Measurements from ENCODE around the gene TP53I11. TPM values are rescaled to one million over a fixed set of nuclear protein-coding genes. Genes with fewer than 3 reads are reported as not detected.

Gene TP53I11
- total RNA-seq, 1 donor from 2014 or later = 96.8 TPM

DNA sequence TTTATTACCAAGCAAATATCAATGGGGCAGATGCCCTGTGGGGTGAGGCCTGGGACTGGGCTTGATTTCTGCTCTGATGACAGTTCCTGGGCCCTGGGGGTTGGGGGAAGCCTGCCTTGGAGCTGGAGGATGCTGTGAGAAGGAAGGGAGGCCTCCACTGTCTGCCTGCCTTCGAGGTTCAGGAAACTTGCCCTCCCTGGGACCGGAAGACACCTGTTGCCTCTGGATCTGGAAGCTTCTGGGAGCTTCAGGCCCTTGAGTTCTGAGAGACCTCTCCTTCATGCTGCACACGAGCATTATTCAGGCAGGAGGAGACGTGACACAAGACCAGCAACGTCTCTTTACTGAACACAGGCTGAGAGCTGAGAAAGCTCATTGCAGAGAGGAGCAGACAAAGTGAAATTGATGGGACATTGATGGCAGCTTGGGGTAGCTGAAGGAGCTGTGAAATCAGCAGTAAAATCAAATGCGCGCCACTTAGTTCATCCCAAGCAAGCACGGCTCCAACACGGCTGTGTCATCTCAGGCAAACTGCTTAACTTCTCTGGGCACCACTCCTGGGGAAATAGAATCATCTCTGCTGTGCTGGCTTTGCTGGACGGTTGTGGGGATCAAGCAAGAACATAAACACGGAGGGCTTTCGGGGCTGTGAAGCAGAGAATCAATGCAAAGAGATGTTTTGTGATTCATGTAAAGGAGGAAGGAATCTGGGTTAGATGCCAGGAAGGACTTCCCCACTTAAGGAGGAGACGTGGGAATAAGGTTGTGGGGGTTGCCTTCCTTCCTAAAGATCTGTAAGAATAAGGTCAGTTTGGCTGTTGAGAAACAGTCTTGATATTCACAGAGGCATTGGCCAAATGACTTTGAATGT, 64.5 kb downstream of the TP53I11 start:
- DNase-seq (ENCODE audit: low read depth) (no peak), FAIRE-seq (no peak)
- peak overlapping the region; percentile 13 for H3K4me2 ChIP-seq (ENCODE audit: low read length)
- H3K79me2 ChIP-seq (ENCODE audit: insufficient read depth, low read length) = no peaks in the 10 kb centered on the region
- no peaks in the 10 kb centered on the region for H3K9me3 ChIP-seq (ENCODE audit: insufficient read depth, low read depth, low read length)
- no peak overlapping the region for H2AFZ ChIP-seq (ENCODE audit: low read depth, low read length)
- H3K4me1 ChIP-seq (ENCODE audit: insufficient read depth, low read length) = peaks cover 12% of the 10 kb centered on the region
- Mint-ChIP-seq H3K27me3 (ENCODE audit: low read depth, unreplicated experiment) (peaks cover 34% of the 10 kb centered on the region), H3K9me3 (ENCODE audit: unreplicated experiment) (peaks cover 3% of the 10 kb centered on the region), H3K27ac (ENCODE audit: unreplicated experiment) (no peak overlapping the region), H3K36me3 (ENCODE audit: low read depth, unreplicated experiment) (peaks cover 3% of the 10 kb centered on the region), H3K4me3 (ENCODE audit: unreplicated experiment) (peak overlapping the region; percentile 45), H3K4me1 (ENCODE audit: low read depth, unreplicated experiment) (peaks cover 26% of the 10 kb centered on the region)
- H3K27ac ChIP-seq (ENCODE audit: low read depth, low read length) = no peak overlapping the region
- no peaks in the 10 kb centered on the region for H3K36me3 ChIP-seq (ENCODE audit: insufficient read depth, low read length)
- TF ChIP-seq EZH2 (IDR thresholded peaks at IDR 0.05; ENCODE audit: insufficient read depth, low read length) = no peak
- no peak for TF ChIP-seq CTCF (IDR thresholded peaks at IDR 0.05; ENCODE audit: insufficient read depth, low read depth, low read length)
- H3K4me3 ChIP-seq (ENCODE audit: insufficient read depth, low read depth, low read length) = no peak overlapping the region
- no peak overlapping the region for H3K9ac ChIP-seq (ENCODE audit: low read length)
- no peaks in the 10 kb centered on the region for H4K20me1 ChIP-seq (ENCODE audit: insufficient read depth, low read length)
- H3K27me3 ChIP-seq (ENCODE audit: insufficient read depth, low read length) = peaks cover 45% of the 10 kb centered on the region

- no peak overlapping the region for H2AFZ ChIP-seq (ENCODE audit: low read depth, low read length)
- FAIRE-seq (no peak), DNase-seq (ENCODE audit: low read depth) (no peak)
- no peaks in the 10 kb centered on the region for H3K79me2 ChIP-seq (ENCODE audit: insufficient read depth, low read length)
- H3K27me3 ChIP-seq (ENCODE audit: insufficient read depth, low read length) = peaks cover 55% of the 10 kb centered on the region
- no peak overlapping the region for H3K9ac ChIP-seq (ENCODE audit: low read length)
- no peak overlapping the region for H3K4me2 ChIP-seq (ENCODE audit: low read length)
- no peak for TF ChIP-seq EZH2 (IDR thresholded peaks at IDR 0.05; ENCODE audit: insufficient read depth, low read length)
- TF ChIP-seq CTCF (IDR thresholded peaks at IDR 0.05; ENCODE audit: insufficient read depth, low read depth, low read length) = no peak
- peaks cover 3% of the 10 kb centered on the region for H3K36me3 Mint-ChIP-seq (ENCODE audit: low read depth, unreplicated experiment)
- no peak overlapping the region for H3K4me3 ChIP-seq (ENCODE audit: insufficient read depth, low read depth, low read length)
- no peaks in the 10 kb centered on the region for H3K9me3 ChIP-seq (ENCODE audit: insufficient read depth, low read depth, low read length)
- peaks cover 26% of the 10 kb centered on the region for H3K4me1 Mint-ChIP-seq (ENCODE audit: low read depth, unreplicated experiment)
- no peak overlapping the region for H3K27ac ChIP-seq (ENCODE audit: low read depth, low read length)
- peaks cover 12% of the 10 kb centered on the region for H3K4me1 ChIP-seq (ENCODE audit: insufficient read depth, low read length)
- peaks cover 33% of the 10 kb centered on the region for H3K27me3 Mint-ChIP-seq (ENCODE audit: low read depth, unreplicated experiment)
- no peaks in the 10 kb centered on the region for H3K36me3 ChIP-seq (ENCODE audit: insufficient read depth, low read length)
- peaks cover 3% of the 10 kb centered on the region for H3K9me3 Mint-ChIP-seq (ENCODE audit: unreplicated experiment)
- no peak overlapping the region for H3K27ac Mint-ChIP-seq (ENCODE audit: unreplicated experiment)
- no peaks in the 10 kb centered on the region for H4K20me1 ChIP-seq (ENCODE audit: insufficient read depth, low read length)
- no peak overlapping the region for H3K4me3 Mint-ChIP-seq (ENCODE audit: unreplicated experiment)
Measured at GRCh38 chr11:44885065-44885810, 65.4 kb downstream of the TP53I11 start.

All from astrocyte (in vitro differentiated cells and primary cell).